Ectodermal cell (in vitro differentiated cells): ENCODE measurements around the gene SLC22A17.

Experiments used
- H3K27ac ChIP-seq: 2 replicates; pipeline ENCODE4 v1.7.0; 2013; ENCODE audit warnings: mild to moderate bottlenecking, low read depth, low read length; ENCODE audit not compliant: insufficient read depth, poor library complexity, severe bottlenecking
- H3K27me3 ChIP-seq: 2 replicates; pipeline ENCODE4 v1.7.0; 2013; ENCODE audit warnings: mild to moderate bottlenecking, low read length; ENCODE audit not compliant: insufficient read depth, control insufficient read depth, poor library complexity, severe bottlenecking
- H3K36me3 ChIP-seq: one replicate; pipeline ENCODE4 v1.7.0; 2013; ENCODE audit warnings: low read length; ENCODE audit not compliant: control insufficient read depth, insufficient read depth
- H3K4me1 ChIP-seq: one replicate; pipeline ENCODE4 v1.7.0; 2013; ENCODE audit warnings: low read length; ENCODE audit not compliant: control insufficient read depth, insufficient read depth
- H3K4me3 ChIP-seq: 2 replicates; pipeline ENCODE4 v1.7.0; 2013; ENCODE audit warnings: low read depth, low read length, control low read depth; ENCODE audit not compliant: insufficient read depth
- H3K9me3 ChIP-seq: 2 replicates; pipeline ENCODE4 v1.7.0; 2013; ENCODE audit warnings: mild to moderate bottlenecking, low read length, moderate library complexity; ENCODE audit not compliant: control insufficient read depth
- WGBS, 2 experiments: methylation state at CpG; one replicate each; pipeline ENCODE4 v1.1.7; 2013; ENCODE audit warnings: missing lambda C conversion rate in 2 of 2; 5-methylcytosine and 5-hydroxymethylcytosine counted together

Gene SLC22A17

DNA sequence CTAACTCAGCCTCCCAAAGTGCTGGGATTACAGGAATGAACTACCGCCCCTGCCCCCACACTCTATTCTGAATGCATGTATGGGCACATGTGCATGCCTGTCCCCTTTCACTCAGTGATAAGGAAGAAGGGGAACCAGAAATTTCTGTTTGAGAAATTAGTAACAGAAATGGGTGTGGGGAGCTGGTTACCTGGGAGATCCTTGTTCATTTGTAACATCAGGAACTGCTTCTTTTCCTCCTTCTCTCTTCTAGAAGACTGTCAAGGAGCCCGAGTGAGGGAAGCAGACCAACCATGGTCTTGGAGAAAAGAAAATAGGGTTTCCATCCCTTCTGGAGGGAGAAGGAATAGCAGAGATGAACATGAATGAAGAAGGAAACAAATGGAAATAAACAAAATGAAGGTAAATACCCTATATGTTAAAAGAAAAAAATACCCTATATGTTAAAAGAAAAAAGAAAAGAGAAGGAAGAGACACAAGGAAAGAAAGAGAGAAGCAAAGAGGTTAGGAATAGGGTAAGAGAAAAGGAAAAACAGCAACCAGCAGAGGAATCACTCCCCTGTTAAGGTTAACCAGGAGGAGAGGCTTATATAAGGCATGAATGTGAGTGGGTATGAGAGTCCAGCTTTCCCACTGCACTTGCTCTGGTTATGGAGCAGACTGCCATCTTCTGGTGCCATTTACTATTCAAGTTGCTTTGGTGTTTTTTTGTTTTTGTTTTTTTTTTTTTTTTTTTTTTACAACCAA, 53.3 kb downstream of the SLC22A17 start:
- H3K36me3 ChIP-seq = no peaks in the 10 kb centered on the region
- no peaks in the 10 kb centered on the region for H3K9me3 ChIP-seq
- no peak overlapping the region for H3K27ac ChIP-seq
- no peak overlapping the region for H3K4me3 ChIP-seq
- WGBS, 2 experiments = 92 to 97% methylated on average over 2 of the region's 2 CpGs
- peaks cover 15% of the 10 kb centered on the region for H3K27me3 ChIP-seq
- H3K4me1 ChIP-seq = peaks cover 8% of the 10 kb centered on the region

DNA sequence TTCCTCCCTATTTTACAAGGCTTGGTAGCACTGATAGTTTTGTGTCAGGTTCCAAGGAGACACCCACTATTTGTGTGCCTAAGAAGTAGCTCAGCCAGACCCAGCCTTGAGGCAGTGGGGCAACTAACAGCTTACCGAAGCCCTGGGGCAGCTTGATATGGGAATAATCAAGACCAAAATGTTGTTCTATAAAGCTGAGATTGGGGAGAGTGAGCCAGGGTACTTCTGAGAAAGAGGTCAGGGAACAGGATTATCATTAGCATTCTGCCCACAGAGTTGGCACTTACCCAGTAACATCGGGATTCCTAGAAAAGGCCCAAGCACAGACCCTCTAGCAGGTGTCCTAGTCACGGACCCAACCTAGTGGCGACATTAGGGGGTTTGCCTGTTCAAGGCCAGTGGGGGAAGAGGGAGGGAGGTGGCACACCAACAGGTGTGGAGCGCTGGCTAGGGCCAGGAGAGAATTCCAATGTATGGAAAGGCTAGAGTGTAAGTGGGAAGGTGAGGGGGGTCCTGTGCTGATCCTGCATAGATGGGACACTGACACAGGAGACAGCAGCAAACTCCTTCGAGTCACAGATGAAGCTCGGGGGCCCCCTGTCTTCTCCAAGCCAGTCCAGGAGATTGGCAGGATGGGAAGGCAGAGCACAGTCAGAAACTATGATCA, 54.9 kb downstream of the SLC22A17 start:
- no peaks in the 10 kb centered on the region for H3K36me3 ChIP-seq
- no peaks in the 10 kb centered on the region for H3K9me3 ChIP-seq
- H3K4me1 ChIP-seq = peaks cover 8% of the 10 kb centered on the region
- peaks cover 14% of the 10 kb centered on the region for H3K27me3 ChIP-seq
- no peak overlapping the region for H3K4me3 ChIP-seq
- 93 to 95% methylated on average over 7 of the region's 7 CpGs for WGBS, 2 experiments
- no peak overlapping the region for H3K27ac ChIP-seq

DNA sequence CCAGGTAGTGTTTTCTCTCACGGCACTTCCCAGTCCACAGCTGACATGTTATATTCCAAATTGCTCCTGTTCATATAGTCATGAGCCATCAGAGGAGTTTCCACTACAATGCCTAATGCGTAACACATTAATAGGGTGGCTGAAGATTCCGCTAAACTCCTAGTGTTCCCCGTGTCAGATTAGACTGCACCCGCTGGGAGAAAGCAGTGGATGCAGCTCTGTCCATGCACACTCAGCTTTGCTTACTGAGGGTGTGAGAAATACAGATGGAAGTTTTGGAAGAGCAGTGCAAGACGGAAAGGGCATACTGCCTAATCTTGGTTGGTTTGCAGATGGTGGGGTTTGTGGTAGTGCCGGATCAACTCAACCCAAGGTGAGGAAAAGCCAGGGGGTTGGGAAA, 55.6 kb downstream of the SLC22A17 start:
- peaks cover 19% of the 10 kb centered on the region for H3K27me3 ChIP-seq
- no peaks in the 10 kb centered on the region for H3K36me3 ChIP-seq
- 90 to 92% methylated on average over 7 of the region's 7 CpGs for WGBS, 2 experiments
- no peak overlapping the region for H3K27ac ChIP-seq
- no peaks in the 10 kb centered on the region for H3K9me3 ChIP-seq
- H3K4me3 ChIP-seq = no peak overlapping the region
- H3K4me1 ChIP-seq = peaks cover 8% of the 10 kb centered on the region
